GM12878 (cell line): Measurements from ENCODE around the gene IRF9. TPM values are rescaled to one million over a fixed set of nuclear protein-coding genes. Genes with fewer than 3 reads are reported as not detected.

Experiments
- ATAC-seq: fragments of 200-7000 bp; cut with Tn5 transposase; 3 replicates; pipeline ENCODE4 v1.9.1; 2020; ENCODE audit warnings: mild to moderate bottlenecking, moderate library complexity
- BruUV-seq: library from RNA; stranded (reverse); fragments of 400-500 nt; replicated peaks from 2 replicates; lab custom pipeline; 2021; lab: Mats Ljungman, UMichigan
- CTCF ChIA-PET: fragments of 300-600 bp; sonication (Branson Sonifier 250); formaldehyde crosslinking; extraction: SDS; loops from one replicate; lab custom pipeline; 2021; ENCODE audit warnings: inconsistent platforms; lab: Yijun Ruan, JAX
- POLR2A ChIA-PET: fragments of 350-600 bp; formaldehyde crosslinking; extraction: SDS; loops from one replicate; lab custom pipeline; 2021; ENCODE audit warnings: inconsistent platforms; lab: Charles Lee
- RAD21 ChIA-PET: fragments of 300-600 bp; sonication (Branson Sonifier 250); formaldehyde crosslinking; loops from one replicate; lab custom pipeline; 2023; ENCODE audit warnings: antibody characterized with exemption; ENCODE audit not compliant: unreplicated experiment; lab: Charles Lee
- SMC1A ChIA-PET: fragments of 300-600 bp; sonication (Branson Sonifier 250); formaldehyde crosslinking; loops from one replicate; lab custom pipeline; 2023; ENCODE audit not compliant: unreplicated experiment, uncharacterized antibody; lab: Charles Lee
- DNase-seq: peaks from one replicate; pipeline ENCODE4 v3.0.0-alpha.2; 2011; ENCODE audit warnings: low read depth, low spot score
- FAIRE-seq: peaks from 3 replicates; lab custom pipeline; 2011; peaks lifted over from hg19 to GRCh38; lab: Jason Lieb, UNC
- H2AFZ ChIP-seq: 2 replicates; pipeline ENCODE4 v1.6.0; 2011; ENCODE audit warnings: low read depth, low read length, control low read depth; ENCODE audit not compliant: control insufficient read depth
- H3K27ac ChIP-seq: 2 replicates; pipeline ENCODE4 v1.5.1; 2011; ENCODE audit warnings: control low read depth; ENCODE audit not compliant: control insufficient read depth, insufficient read depth
- H3K27me3 ChIP-seq, 2 experiments: replicated peaks in 1 of 2; 2 replicates each; pipeline versions ENCODE4 v1.6.0 to v1.6.1; 2011; ENCODE audit warnings: low read length in 1 of 2; ENCODE audit not compliant: control insufficient read depth in 2 of 2, insufficient read depth in 2 of 2
- H3K36me3 ChIP-seq, 2 experiments: 2 replicates each; pipeline ENCODE4 v1.5.1; 2011; ENCODE audit warnings: low read length in 1 of 2; ENCODE audit not compliant: control insufficient read depth in 2 of 2, insufficient read depth in 2 of 2
- H3K4me1 ChIP-seq: 2 replicates; pipeline ENCODE4 v1.6.1; 2011; ENCODE audit warnings: mild to moderate bottlenecking, low read length, moderate library complexity, mixed read lengths; ENCODE audit not compliant: control insufficient read depth, insufficient read depth
- H3K4me2 ChIP-seq: 2 replicates; pipeline ENCODE4 v1.6.0; 2011; ENCODE audit warnings: control low read depth; ENCODE audit not compliant: control insufficient read depth, insufficient read depth
- H3K4me3 ChIP-seq: fragments of 200-600 bp; sonication (generic); 2 replicates; pipeline ENCODE4 v1.5.1; 2016
- H3K79me2 ChIP-seq: 2 replicates; pipeline ENCODE4 v1.6.0; 2011; ENCODE audit warnings: low read length; ENCODE audit not compliant: control insufficient read depth, insufficient read depth
- H3K9ac ChIP-seq: 2 replicates; pipeline ENCODE4 v1.8.0; 2011; ENCODE audit warnings: low read length, control low read depth, mixed read lengths; ENCODE audit not compliant: control insufficient read depth, insufficient read depth
- H3K9me3 ChIP-seq: replicated peaks from 3 replicates; pipeline ENCODE4 v1.5.1; 2011; ENCODE audit warnings: mild to moderate bottlenecking, low read length; ENCODE audit not compliant: control insufficient read depth, insufficient read depth
- H4K20me1 ChIP-seq: 2 replicates; pipeline ENCODE4 v1.6.0; 2011; ENCODE audit not compliant: control insufficient read depth, insufficient read depth
- ATF7 ChIP-seq: fragments of 450-650 bp; IDR thresholded peaks from 2 replicates; pipeline ENCODE4 v1.6.1; 2016; ENCODE audit warnings: low read depth, mild to moderate bottlenecking
- BACH1 ChIP-seq: fragments of 450-650 bp; IDR thresholded peaks from 2 replicates; pipeline ENCODE4 v1.6.1; 2017; ENCODE audit warnings: mild to moderate bottlenecking, borderline replicate concordance
- IRF3 ChIP-seq: fragments of 450-650 bp; IDR thresholded peaks from 2 replicates; pipeline ENCODE4 v1.6.1; 2014; ENCODE audit warnings: mild to moderate bottlenecking
- KLF5 ChIP-seq: fragments of 450-650 bp; IDR thresholded peaks from 2 replicates; pipeline ENCODE4 v1.6.1; 2014; ENCODE audit warnings: mild to moderate bottlenecking; ENCODE audit not compliant: partially characterized antibody
- LARP7 ChIP-seq: fragments of 450-650 bp; IDR thresholded peaks from 2 replicates; pipeline ENCODE4 v1.6.1; 2017; ENCODE audit warnings: mild to moderate bottlenecking
- MYC ChIP-seq: IDR thresholded peaks from 2 replicates; pipeline ENCODE4 v1.6.1; 2011; ENCODE audit warnings: mild to moderate bottlenecking, low read length, moderate library complexity, inconsistent platforms; ENCODE audit not compliant: insufficient read depth, insufficient replicate concordance, insufficient read length, severe bottlenecking
- NFXL1 ChIP-seq: fragments of 450-650 bp; IDR thresholded peaks from 2 replicates; pipeline ENCODE4 v1.6.1; 2017; ENCODE audit warnings: antibody characterized with exemption, mild to moderate bottlenecking, borderline replicate concordance
- NR2F1 ChIP-seq: fragments of 450-650 bp; conservative IDR thresholded peaks from 2 replicates; pipeline ENCODE4 v1.6.1; 2017; ENCODE audit warnings: mild to moderate bottlenecking
- POLR2A ChIP-seq: IDR thresholded peaks from 2 replicates; pipeline ENCODE4 v1.6.1; 2011; ENCODE audit warnings: low read depth, mild to moderate bottlenecking, low read length
- SUZ12 ChIP-seq: fragments of 200-600 bp; sonication (generic); IDR thresholded peaks from one replicate; pipeline ENCODE4 v1.6.1; 2018; ENCODE audit warnings: antibody characterized with exemption, mild to moderate bottlenecking; ENCODE audit not compliant: unreplicated experiment
- TBL1XR1 ChIP-seq: IDR thresholded peaks from 2 replicates; pipeline ENCODE4 v1.6.1; 2012; ENCODE audit warnings: low read depth, low read length, improper control_type of control experiment
- WGBS: methylation state at CpG from one replicate; pipeline ENCODE4 v1.1.6; 2016; ENCODE audit warnings: low lambda C conversion rate; ENCODE audit not compliant: insufficient replicate concordance, insufficient coverage; ENCODE audit errors: missing lambda C conversion rate; 5-methylcytosine and 5-hydroxymethylcytosine counted together
- in situ Hi-C: fragments of 300-500 bp; cut with MboI; formaldehyde crosslinking; loops from 9 replicates; pipeline ENCODE4 v1.14.3; 2018; ENCODE audit warnings: mixed read lengths
- intact Hi-C: fragments of 100-400 bp; cut with micrococcal nuclease; formaldehyde crosslinking; loops from one replicate; pipeline ENCODE4 v1.14.2; 2022; ENCODE audit not compliant: unreplicated experiment
- polyA plus RNA-seq, 11 experiments: library from polyadenylated mRNA; depleted of rRNA in 4 of 11; unstranded in 6 of 11; stranded (reverse) in 5 of 11; fragments of >200 nt; fragmentation: Nextera tagmentation in 4 of 11; fragmentation: Illumina TruSeq in 1 of 11; extraction: Ambion mirVana in 4 of 11; extraction: Trizol in 1 of 11; gene quantifications; 1 replicate in 1 of 11; 2 replicates in 10 of 11; pipeline versions ENCODE4 v1.2.1 to v1.2.3, GENCODE V29; 2011 to 2016; ENCODE audit warnings: inconsistent platforms in 2 of 11, missing spikeins in 2 of 11, low read depth in 1 of 11
- total RNA-seq, 4 experiments: library from RNA; depleted of rRNA in 3 of 4; stranded (reverse); fragments of >200 nt in 3 of 4; fragmentation: Illumina TruSeq in 1 of 4; extraction: Trizol in 1 of 4; gene quantifications; 2 replicates each; pipeline versions ENCODE4 v1.2.1 to v1.2.3, GENCODE V29; 2013 to 2021
- TF ChIP-seq, protein P1 (sequence below): IDR thresholded peaks from 2 replicates; pipeline ENCODE4 v1.6.1; 2012; ENCODE audit warnings: mild to moderate bottlenecking, low read depth, low read length

The IRF9 gene
- total and polyA plus RNA-seq, 10 of the 15 experiments (the other 5 are each of a cell fraction or from before 2014, with no cell fraction given) = 47.6 to 234 (median 148) TPM

DNA sequence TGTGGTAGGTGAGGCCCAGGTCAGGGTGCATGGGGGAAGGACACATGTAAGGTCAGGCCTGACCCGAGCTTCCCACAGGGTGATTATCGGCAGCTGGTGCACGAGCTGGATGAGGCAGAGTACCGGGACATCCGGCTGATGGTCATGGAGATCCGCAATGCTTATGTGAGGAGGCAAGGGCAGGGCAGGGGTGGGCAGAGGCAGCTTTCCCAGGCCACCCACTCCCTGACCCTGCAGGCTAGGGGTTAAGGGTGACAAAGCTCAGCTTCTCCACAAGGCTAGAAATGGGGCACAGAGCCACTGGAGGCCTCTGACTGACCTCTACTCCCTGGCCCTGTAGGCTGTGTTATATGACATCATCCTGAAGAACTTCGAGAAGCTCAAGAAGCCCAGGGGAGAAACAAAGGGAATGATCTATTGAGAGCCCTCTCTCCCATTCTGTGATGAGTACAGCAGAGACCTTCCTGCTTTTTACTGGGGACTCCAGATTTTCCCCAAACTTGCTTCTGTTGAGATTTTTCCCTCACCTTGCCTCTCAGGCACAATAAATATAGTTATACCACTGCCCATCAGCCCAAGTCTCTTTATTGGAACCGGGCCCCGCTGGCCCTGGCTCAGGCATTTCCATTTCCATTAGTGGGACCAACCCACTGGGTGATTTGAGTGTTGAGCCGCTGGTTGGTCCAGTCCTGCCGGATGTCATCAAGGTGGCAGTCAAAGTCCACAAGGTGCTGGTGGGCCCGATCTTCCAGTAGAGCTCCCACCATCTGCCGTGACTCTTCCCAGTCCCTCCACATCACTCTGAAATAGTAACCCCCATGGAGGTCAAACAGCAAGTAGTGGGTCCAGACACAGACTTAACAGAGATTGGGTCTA lies 22.4 kb upstream of the IRF9 start:
- TF ChIP-seq, protein P1, sequence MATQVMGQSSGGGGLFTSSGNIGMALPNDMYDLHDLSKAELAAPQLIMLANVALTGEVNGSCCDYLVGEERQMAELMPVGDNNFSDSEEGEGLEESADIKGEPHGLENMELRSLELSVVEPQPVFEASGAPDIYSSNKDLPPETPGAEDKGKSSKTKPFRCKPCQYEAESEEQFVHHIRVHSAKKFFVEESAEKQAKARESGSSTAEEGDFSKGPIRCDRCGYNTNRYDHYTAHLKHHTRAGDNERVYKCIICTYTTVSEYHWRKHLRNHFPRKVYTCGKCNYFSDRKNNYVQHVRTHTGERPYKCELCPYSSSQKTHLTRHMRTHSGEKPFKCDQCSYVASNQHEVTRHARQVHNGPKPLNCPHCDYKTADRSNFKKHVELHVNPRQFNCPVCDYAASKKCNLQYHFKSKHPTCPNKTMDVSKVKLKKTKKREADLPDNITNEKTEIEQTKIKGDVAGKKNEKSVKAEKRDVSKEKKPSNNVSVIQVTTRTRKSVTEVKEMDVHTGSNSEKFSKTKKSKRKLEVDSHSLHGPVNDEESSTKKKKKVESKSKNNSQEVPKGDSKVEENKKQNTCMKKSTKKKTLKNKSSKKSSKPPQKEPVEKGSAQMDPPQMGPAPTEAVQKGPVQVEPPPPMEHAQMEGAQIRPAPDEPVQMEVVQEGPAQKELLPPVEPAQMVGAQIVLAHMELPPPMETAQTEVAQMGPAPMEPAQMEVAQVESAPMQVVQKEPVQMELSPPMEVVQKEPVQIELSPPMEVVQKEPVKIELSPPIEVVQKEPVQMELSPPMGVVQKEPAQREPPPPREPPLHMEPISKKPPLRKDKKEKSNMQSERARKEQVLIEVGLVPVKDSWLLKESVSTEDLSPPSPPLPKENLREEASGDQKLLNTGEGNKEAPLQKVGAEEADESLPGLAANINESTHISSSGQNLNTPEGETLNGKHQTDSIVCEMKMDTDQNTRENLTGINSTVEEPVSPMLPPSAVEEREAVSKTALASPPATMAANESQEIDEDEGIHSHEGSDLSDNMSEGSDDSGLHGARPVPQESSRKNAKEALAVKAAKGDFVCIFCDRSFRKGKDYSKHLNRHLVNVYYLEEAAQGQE = no peak
- TF ChIP-seq BACH1 (no peak), KLF5 (no peak), NFXL1 (no peak), LARP7 (no peak), TBL1XR1 (no peak), SUZ12 (no peak), MYC (no peak), IRF3 (no peak), POLR2A (peak; percentile 48), NR2F1 (no peak), ATF7 (peak; percentile 14; the same call in 1 of the 2 replicates)
- H3K4me3 ChIP-seq = peak overlapping the region; percentile 68; the same call in 1 of the 2 replicates
- 88% methylated on average over 13 of the region's 13 CpGs for WGBS
- H3K9me3 ChIP-seq = no peaks in the 10 kb centered on the region
- H3K4me1 ChIP-seq = peaks cover 37% of the 10 kb centered on the region
- no peaks in the 10 kb centered on the region for H3K27me3 ChIP-seq
- POLR2A ChIA-PET = interaction anchor here (1.0 to 11.6 kb wide), 7 partner anchors 9 to 31 kb away, joined by 3 to 276 read pairs (median 6); partner anchors contain the start of genes DCAF11, IRF9, NRL and PSME2
- peaks cover 58% of the 10 kb centered on the region for H3K79me2 ChIP-seq
- no peaks in the 10 kb centered on the region for H4K20me1 ChIP-seq
- RAD21 ChIA-PET = interaction anchor here (2.0 to 6.8 kb wide), 4 partner anchors 9 to 30 kb away, joined by 5 to 69 read pairs (median 23); partner anchors contain the start of genes DCAF11, IRF9, NRL and PSME2
- H3K36me3 ChIP-seq = peaks cover 12 to 20% of the 10 kb centered on the region in 2 experiments
- SMC1A ChIA-PET = interaction anchor here (0.6 to 7.7 kb wide), 5 partner anchors 7 to 78 kb away, joined by 3 to 70 read pairs (median 21); partner anchors contain the start of genes DCAF11, IRF9, NRL and PSME2
- intact Hi-C loops (no loop called here), in situ Hi-C loops (no loop called here)
- H3K9ac ChIP-seq = 0 out of 2 replicates have a peak overlapping the region, but pooled peaks have one; percentile 52
- TSS peak; percentile 86 for BruUV-seq
- DNase-seq (no peak), ATAC-seq (no peak), FAIRE-seq (no peak)
- CTCF ChIA-PET = interaction anchor here (1.3 to 4.9 kb wide), 4 partner anchors 10 to 28 kb away, joined by 4 to 39 read pairs (median 20); partner anchors contain the start of genes DCAF11, IRF9 and NRL
- H3K27ac ChIP-seq = no peak overlapping the region
- peak overlapping the region; percentile 91 for H3K4me2 ChIP-seq
- H2AFZ ChIP-seq = no peak overlapping the region
